Sigmoid colon (tissue), 7 donors: Measurements from ENCODE around the gene PGR. TPM values are rescaled to one million over a fixed set of nuclear protein-coding genes. Genes with fewer than 3 reads are reported as not detected.

Experiments
- DNase-seq: peaks from one replicate; pipeline ENCODE4 v3.0.0-alpha.2; 2019
- H3K27ac ChIP-seq, 4 donors: fragments of 200-600 bp; sonication (generic); one replicate each; pipeline ENCODE4 v1.5.1; 2016 to 2019; ENCODE audit warnings: mild to moderate bottlenecking in 1 of 4
- H3K27me3 ChIP-seq, 3 donors: fragments of 200-600 bp; sonication (generic); one replicate each; pipeline ENCODE4 v1.5.1; 2019; ENCODE audit warnings: mild to moderate bottlenecking in 1 of 3
- H3K36me3 ChIP-seq, 4 donors: fragments of 200-600 bp; sonication (generic); one replicate each; pipeline ENCODE4 v1.5.1; 2016 to 2019
- H3K4me1 ChIP-seq, 4 donors: fragments of 200-600 bp; sonication (generic); one replicate each; pipeline ENCODE4 v1.5.1; 2017 to 2019
- H3K4me3 ChIP-seq, 4 donors: fragments of 200-600 bp; sonication (generic); one replicate each; pipeline ENCODE4 v1.5.1; 2017 to 2019; ENCODE audit warnings: mild to moderate bottlenecking in 2 of 4, moderate library complexity in 1 of 4
- H3K9me3 ChIP-seq, 4 donors: fragments of 200-600 bp in 3 of 4; sonication (generic) in 3 of 4; one replicate each; pipeline versions ENCODE4 v1.5.1 to v1.6.1; 2013 to 2019
- CTCF ChIP-seq, 4 experiments: fragments of 450-650 bp in 3 of 4; fragments of 200-600 bp in 1 of 4; IDR thresholded peaks; one replicate each; pipeline ENCODE4 v1.5.1; 2016 to 2019; ENCODE audit warnings: antibody characterized with exemption in 4 of 4, mild to moderate bottlenecking in 3 of 4, moderate library complexity in 2 of 4
- EP300 ChIP-seq, 4 donors: sonication (generic); formaldehyde crosslinking; IDR thresholded peaks; one replicate each; pipeline ENCODE4 v1.6.1; 2017; ENCODE audit warnings: antibody characterized with exemption in 4 of 4
- POLR2A ChIP-seq, 2 donors: fragments of 450-650 bp; IDR thresholded peaks; one replicate each; pipeline ENCODE4 v1.6.1; 2016; ENCODE audit warnings: antibody characterized with exemption in 2 of 2, mild to moderate bottlenecking in 2 of 2, moderate library complexity in 2 of 2
- POLR2AphosphoS5 ChIP-seq, 4 donors: sonication (generic); formaldehyde crosslinking; IDR thresholded peaks; one replicate each; pipeline ENCODE4 v1.6.1; 2017; ENCODE audit warnings: antibody characterized with exemption in 4 of 4
- WGBS, 2 donors: extraction: QIAGEN DNeasy Blood & Tissue Kit; methylation state at CpG; one replicate each; pipeline ENCODE4 v1.1.7; 2013; 5-methylcytosine and 5-hydroxymethylcytosine counted together
- intact Hi-C: fragments of 100-400 bp; cut with DNase I; formaldehyde crosslinking; loops from one replicate; pipeline ENCODE4 v1.15.1; 2023
- polyA plus RNA-seq, 3 donors: library from polyadenylated mRNA; stranded (reverse); fragments of 200-250 nt; gene quantifications; one replicate each; pipeline ENCODE4 v1.2.3, GENCODE V29; 2013
- total RNA-seq, 4 donors: library from RNA; depleted of rRNA; stranded (reverse); fragments of >200 nt; gene quantifications; one replicate each; pipeline ENCODE4 v1.1.0, GENCODE V29; 2016
- donor health status: healthy with polysubstance abuse.
- donor health status: Bipolar disorder and iron deficiency.
- donor health status: healthy.

The PGR gene
- total and polyA plus RNA-seq, 7 donors, result under 0.01 to 12.2 (median 10.3) TPM

GRCh38 chr11:101127197-101127698 is 2.4 kb downstream of the PGR start:
- Histone ChIP-seq H3K4me1 (peaks cover 0 to 29% (median 17%) of the 10 kb centered on the region in 4 donors), H3K9me3 (no peaks in the 10 kb centered on the region), H3K27ac (peak overlapping the region; percentile 78 to 86 (median 80)), H3K27me3 (peaks cover 0 to 18% (median 0%) of the 10 kb centered on the region in 3 donors), H3K36me3 (no peaks in the 10 kb centered on the region), H3K4me3 (peak overlapping the region; percentile 62 to 79 (median 73))
- peak; percentile 69 for DNase-seq
- intact Hi-C loops, result loop anchor here (10.0 kb wide), 4 partner anchors 58 to 458 kb away; partner anchors contain the start of gene TRPC6
- TF ChIP-seq EP300 (IDR thresholded peaks at IDR 0.05), result no peak
- no peak for TF ChIP-seq CTCF (IDR thresholded peaks at IDR 0.05)
- TF ChIP-seq POLR2AphosphoS5 (IDR thresholded peaks at IDR 0.05), result no peak
- no peak for TF ChIP-seq POLR2A (IDR thresholded peaks at IDR 0.05)
- 1% methylated on average over 55 of the region's 55 CpGs for WGBS, 2 donors

GRCh38 chr11:101126551-101127196 is 2.9 kb downstream of the PGR start:
- peaks cover 0 to 18% (median 0%) of the 10 kb centered on the region in 3 donors for H3K27me3 ChIP-seq

GRCh38 chr11:101115671-101116160 is 13.9 kb downstream of the PGR start:
- no peak overlapping the region for H3K27ac ChIP-seq
- DNase-seq, result no peak
- WGBS, 2 donors, result 74 to 77% methylated on average over 4 of the region's 4 CpGs
- H3K9me3 ChIP-seq, result no peaks in the 10 kb centered on the region
- H3K27me3 ChIP-seq, result no peaks in the 10 kb centered on the region
- TF ChIP-seq POLR2AphosphoS5 (IDR thresholded peaks at IDR 0.05) (no peak), CTCF (IDR thresholded peaks at IDR 0.05) (no peak), EP300 (IDR thresholded peaks at IDR 0.05) (no peak), POLR2A (IDR thresholded peaks at IDR 0.05) (no peak)
- no peaks in the 10 kb centered on the region for H3K36me3 ChIP-seq
- intact Hi-C loops, result no loop called here
- H3K4me1 ChIP-seq, result peaks cover 0 to 16% (median 2%) of the 10 kb centered on the region in 4 donors
- H3K4me3 ChIP-seq, result no peak overlapping the region

More at GRCh38 chr11:101126551-101127196, 2.9 kb downstream of the PGR start:
- no peak for TF ChIP-seq CTCF (IDR thresholded peaks at IDR 0.05)
- TF ChIP-seq POLR2A (IDR thresholded peaks at IDR 0.05), result no peak
- TF ChIP-seq EP300 (IDR thresholded peaks at IDR 0.05), result no peak
- no peak for TF ChIP-seq POLR2AphosphoS5 (IDR thresholded peaks at IDR 0.05)
- Histone ChIP-seq H3K4me3 (peak overlapping the region; percentile 62 to 79 (median 73)), H3K9me3 (no peaks in the 10 kb centered on the region), H3K4me1 (peaks cover 0 to 29% (median 17%) of the 10 kb centered on the region in 4 donors), H3K27ac (peak overlapping the region; percentile 78 to 86 (median 80)), H3K36me3 (no peaks in the 10 kb centered on the region)
- intact Hi-C loops, result loop anchor here (10.0 kb wide), 4 partner anchors 58 to 458 kb away; partner anchors contain the start of gene TRPC6
- 5 to 6% methylated on average over 18 of the region's 18 CpGs for WGBS, 2 donors
- DNase-seq, result no peak

- H3K4me3 ChIP-seq, result no peak overlapping the region
- WGBS, 2 donors, result 27 to 80% methylated on average over 2 of the region's 2 CpGs
- intact Hi-C loops, result no loop called here
Measured at GRCh38 chr11:101113540-101113939, 16.1 kb downstream of the PGR start.

More at GRCh38 chr11:101113540-101113939, 16.1 kb downstream of the PGR start:
- no peak for DNase-seq
- no peaks in the 10 kb centered on the region for H3K9me3 ChIP-seq
- TF ChIP-seq CTCF (IDR thresholded peaks at IDR 0.05), result no peak
- no peak for TF ChIP-seq POLR2A (IDR thresholded peaks at IDR 0.05)
- no peak for TF ChIP-seq EP300 (IDR thresholded peaks at IDR 0.05)
- TF ChIP-seq POLR2AphosphoS5 (IDR thresholded peaks at IDR 0.05), result no peak
- no peak overlapping the region for H3K27ac ChIP-seq
- H3K4me1 ChIP-seq, result no peaks in the 10 kb centered on the region
- no peaks in the 10 kb centered on the region for H3K27me3 ChIP-seq
- no peaks in the 10 kb centered on the region for H3K36me3 ChIP-seq
